Measurements from ENCODE around the gene RRP36.

RRP36 gene

DNA sequence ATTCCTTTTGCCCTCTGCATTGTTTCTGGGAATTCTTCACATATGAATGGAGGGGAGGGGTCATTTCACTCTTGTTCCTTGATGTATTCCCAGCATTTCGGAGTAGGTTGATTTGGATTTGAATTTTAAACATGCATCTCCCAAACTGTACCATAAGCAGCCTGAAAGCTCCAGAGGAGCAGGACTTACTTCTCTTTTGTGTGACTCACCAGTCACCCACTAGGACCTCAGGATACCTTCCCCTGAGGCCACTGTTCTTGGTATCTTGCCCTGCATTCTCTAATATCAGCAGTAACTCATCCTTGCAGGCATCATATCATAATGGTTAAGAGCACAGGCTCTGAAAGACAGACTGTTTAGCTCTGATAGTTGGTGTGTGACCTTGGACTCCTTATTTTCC, 37.1 kb downstream of the RRP36 start:
- TF ChIP-seq, protein P1, sequence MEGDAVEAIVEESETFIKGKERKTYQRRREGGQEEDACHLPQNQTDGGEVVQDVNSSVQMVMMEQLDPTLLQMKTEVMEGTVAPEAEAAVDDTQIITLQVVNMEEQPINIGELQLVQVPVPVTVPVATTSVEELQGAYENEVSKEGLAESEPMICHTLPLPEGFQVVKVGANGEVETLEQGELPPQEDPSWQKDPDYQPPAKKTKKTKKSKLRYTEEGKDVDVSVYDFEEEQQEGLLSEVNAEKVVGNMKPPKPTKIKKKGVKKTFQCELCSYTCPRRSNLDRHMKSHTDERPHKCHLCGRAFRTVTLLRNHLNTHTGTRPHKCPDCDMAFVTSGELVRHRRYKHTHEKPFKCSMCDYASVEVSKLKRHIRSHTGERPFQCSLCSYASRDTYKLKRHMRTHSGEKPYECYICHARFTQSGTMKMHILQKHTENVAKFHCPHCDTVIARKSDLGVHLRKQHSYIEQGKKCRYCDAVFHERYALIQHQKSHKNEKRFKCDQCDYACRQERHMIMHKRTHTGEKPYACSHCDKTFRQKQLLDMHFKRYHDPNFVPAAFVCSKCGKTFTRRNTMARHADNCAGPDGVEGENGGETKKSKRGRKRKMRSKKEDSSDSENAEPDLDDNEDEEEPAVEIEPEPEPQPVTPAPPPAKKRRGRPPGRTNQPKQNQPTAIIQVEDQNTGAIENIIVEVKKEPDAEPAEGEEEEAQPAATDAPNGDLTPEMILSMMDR (conservative IDR thresholded peaks at IDR 0.05; ENCODE audit: low read depth, low read length) = no peak
- H3K4me3 ChIP-seq (ENCODE audit: low read length) = peak overlapping the region; percentile 99

GRCh38 chr6:43059168-43060033, 38.0 kb downstream of the RRP36 start, which contains the start of the genes KLC4 and MRPL2:
KLC4 (plus strand) TSS chr6:43059631; CDS start chr6:43061336, 1,705 bp downstream.
MRPL2 (minus strand) TSS chr6:43059434; CDS start chr6:43059381, 53 bp downstream.
- DNase-seq (ENCODE audit: low read depth) = peak; percentile 96
- TF ChIP-seq, protein P1 (conservative IDR thresholded peaks at IDR 0.05; ENCODE audit: low read depth, low read length) = no peak
- peak within 1 kb of the TSS; percentile 99 for H3K4me3 ChIP-seq (ENCODE audit: low read length)

More for the DNA sequence above, 37.1 kb downstream of the RRP36 start:
- DNase-seq (ENCODE audit: low read depth) = no peak

DNA sequence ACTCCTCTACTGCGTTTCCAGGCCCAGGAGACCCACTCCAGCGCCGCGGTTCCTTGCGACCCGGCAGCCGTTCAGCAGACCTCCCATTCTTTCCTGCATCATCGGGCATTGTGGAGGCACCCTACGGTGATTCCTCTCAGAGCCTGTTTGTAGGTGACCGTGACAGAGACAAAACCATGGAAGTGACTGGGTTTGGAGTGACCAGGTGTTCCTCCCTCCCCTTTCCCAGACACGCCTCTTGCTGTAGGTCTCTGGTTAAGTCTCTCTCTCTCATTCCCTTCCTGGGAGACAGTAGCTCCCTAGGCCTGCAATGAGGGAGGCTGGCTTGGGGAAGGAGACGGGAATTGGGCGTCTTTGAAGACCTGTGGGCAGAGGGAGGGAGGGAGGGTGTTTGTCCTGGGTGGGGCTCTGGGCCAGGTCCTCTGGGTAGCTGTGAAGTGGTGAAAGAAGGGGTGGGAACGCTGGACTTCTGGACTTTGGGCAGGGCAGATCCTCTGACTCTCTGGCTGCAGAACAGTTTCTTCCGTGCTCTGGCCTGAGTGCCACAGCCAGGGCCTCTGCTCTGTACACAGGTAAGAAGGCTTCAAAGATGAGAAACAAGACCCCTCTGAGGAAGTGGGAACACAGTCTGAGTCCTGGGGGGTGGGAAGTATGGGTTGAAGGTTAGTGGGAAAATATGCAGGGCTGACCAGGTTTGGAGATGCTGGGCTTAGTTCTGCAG, 38.8 kb downstream of the RRP36 start:
- no peak for DNase-seq (ENCODE audit: low read depth)
- TF ChIP-seq, protein P1 (conservative IDR thresholded peaks at IDR 0.05; ENCODE audit: low read depth, low read length) = no peak

GRCh38 chr6:43060755-43061633, 39.6 kb downstream of the RRP36 start:
- peak overlapping the region; percentile 99 for H3K4me3 ChIP-seq (ENCODE audit: low read length)
- no peak for DNase-seq (ENCODE audit: low read depth)
- TF ChIP-seq, protein P1 (conservative IDR thresholded peaks at IDR 0.05; ENCODE audit: low read depth, low read length) = no peak

More for the DNA sequence above, 38.8 kb downstream of the RRP36 start:
- peak overlapping the region; percentile 99 for H3K4me3 ChIP-seq (ENCODE audit: low read length)

- H3K4me3 ChIP-seq (ENCODE audit: low read length) = no peak overlapping the region
- TF ChIP-seq, protein P1 (conservative IDR thresholded peaks at IDR 0.05; ENCODE audit: low read depth, low read length) = no peak
- DNase-seq (ENCODE audit: low read depth) = no peak
These were observed 40.4 kb downstream of the RRP36 start for GRCh38 chr6:43061861-43062260.

DNA sequence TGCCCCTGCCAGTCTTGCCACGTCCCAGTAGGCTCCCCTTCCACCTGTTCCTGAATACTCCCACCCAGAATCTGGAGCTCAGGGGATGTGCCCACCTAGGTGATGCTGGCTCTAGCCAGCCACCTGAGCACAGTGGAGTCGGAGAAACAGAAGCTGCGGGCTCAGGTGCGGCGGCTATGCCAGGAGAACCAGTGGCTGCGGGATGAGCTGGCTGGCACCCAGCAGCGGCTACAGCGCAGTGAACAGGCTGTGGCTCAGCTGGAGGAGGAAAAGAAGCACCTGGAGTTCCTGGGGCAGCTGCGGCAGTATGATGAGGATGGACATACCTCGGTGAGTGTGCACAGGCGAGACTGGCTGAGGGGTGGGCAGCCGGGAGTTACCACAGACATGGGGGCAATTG, 41.4 kb downstream of the RRP36 start:
- no peak overlapping the region for H3K4me3 ChIP-seq (ENCODE audit: low read length)
- TF ChIP-seq, protein P1 (conservative IDR thresholded peaks at IDR 0.05; ENCODE audit: low read depth, low read length) = no peak
- DNase-seq (ENCODE audit: low read depth) = no peak
